ENCODE results near the gene ZNF470. TPM values are rescaled to one million over a fixed set of nuclear protein-coding genes. Genes with fewer than 3 reads are reported as not detected.

Gene ZNF470
- 2.3 and 2.7 TPM in 2 replicates for total RNA-seq

GRCh38 chr19:56567274-56568120, at the start of gene ZNF470:
ZNF470 (plus strand) TSS chr19:56567468; CDS start chr19:56570312, 2,844 bp downstream.

GRCh38 chr19:56538761-56539263, 28.5 kb upstream of the ZNF470 start, which contains the start of gene ZFP28:
ZFP28 (plus strand) TSS chr19:56538948; CDS start chr19:56539019, 71 bp downstream.

GRCh38 chr19:56594783-56595547, 27.7 kb downstream of the ZNF470 start, which contains the start of gene ZNF71:
ZNF71 (plus strand) TSS chr19:56595302; CDS start chr19:56601559, 6,257 bp downstream.

Other genes starting within 250 kb of the ZNF470 start
- gene ZNF582, start 173.9 kb upstream of the ZNF470 start, total RNA-seq = 0.91 and 2.6 TPM in 2 replicates
- gene ZNF583, start 163.1 kb upstream of the ZNF470 start, total RNA-seq = 3.2 and 4.6 TPM in 2 replicates
- gene ZNF667, start 90.1 kb upstream of the ZNF470 start, total RNA-seq = 1.6 and 1.8 TPM in 2 replicates
- gene ZNF471, start 59.6 kb upstream of the ZNF470 start, total RNA-seq = 0.97 and 1.1 TPM in 2 replicates
- 4.6 and 5.2 TPM in 2 replicates for gene ZFP28, start 28.5 kb upstream of the ZNF470 start, total RNA-seq
- 7.3 and 9.4 TPM in 2 replicates for gene ZNF71, start 27.8 kb downstream of the ZNF470 start, total RNA-seq
- gene SMIM17, start 75.7 kb downstream of the ZNF470 start, total RNA-seq = 0.32 TPM in 1 of 2 replicates, not detected in the other
- under 0.01 and 0.15 TPM in 2 replicates for gene ZNF835, start 104.3 kb downstream of the ZNF470 start, total RNA-seq

Measured in epithelial cell of umbilical artery (primary cell).